AG09319 (cell line): ENCODE measurements around the gene XDH.
A peak's percentile ranks its signal among the peaks of the same experiment; 100 is the strongest.

ENCODE experiments used
- DNase-seq: peaks from one replicate; pipeline ENCODE4 v3.0.0-alpha.2; 2010; ENCODE audit warnings: low read depth; ENCODE audit errors: extremely low read depth
- CTCF ChIP-seq: IDR thresholded peaks from 2 replicates; pipeline ENCODE4 v1.5.1; 2011; ENCODE audit warnings: low read depth, mild to moderate bottlenecking, inconsistent platforms, low read length, moderate library complexity

XDH gene

DNA sequence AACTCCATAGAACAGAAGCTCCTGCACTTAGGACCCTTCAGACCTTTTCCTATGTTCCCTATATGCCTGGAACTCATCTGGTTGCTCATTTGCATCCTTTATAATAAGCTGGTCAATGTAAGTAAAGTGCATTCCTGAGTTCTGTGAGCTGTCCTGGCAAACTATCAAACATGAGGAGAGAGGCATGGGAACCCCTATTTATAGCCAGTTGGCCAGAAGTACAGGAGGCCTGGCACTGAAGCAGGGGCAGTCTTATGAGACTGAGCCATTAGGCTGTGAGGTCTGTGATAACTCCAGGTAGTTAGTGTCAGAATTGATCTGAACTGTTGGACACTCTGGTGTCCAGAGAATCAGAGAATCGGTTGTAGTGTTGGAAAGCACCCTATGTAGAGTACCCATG, 92.2 kb downstream of the XDH start:
- TF ChIP-seq CTCF = no peak

DNA sequence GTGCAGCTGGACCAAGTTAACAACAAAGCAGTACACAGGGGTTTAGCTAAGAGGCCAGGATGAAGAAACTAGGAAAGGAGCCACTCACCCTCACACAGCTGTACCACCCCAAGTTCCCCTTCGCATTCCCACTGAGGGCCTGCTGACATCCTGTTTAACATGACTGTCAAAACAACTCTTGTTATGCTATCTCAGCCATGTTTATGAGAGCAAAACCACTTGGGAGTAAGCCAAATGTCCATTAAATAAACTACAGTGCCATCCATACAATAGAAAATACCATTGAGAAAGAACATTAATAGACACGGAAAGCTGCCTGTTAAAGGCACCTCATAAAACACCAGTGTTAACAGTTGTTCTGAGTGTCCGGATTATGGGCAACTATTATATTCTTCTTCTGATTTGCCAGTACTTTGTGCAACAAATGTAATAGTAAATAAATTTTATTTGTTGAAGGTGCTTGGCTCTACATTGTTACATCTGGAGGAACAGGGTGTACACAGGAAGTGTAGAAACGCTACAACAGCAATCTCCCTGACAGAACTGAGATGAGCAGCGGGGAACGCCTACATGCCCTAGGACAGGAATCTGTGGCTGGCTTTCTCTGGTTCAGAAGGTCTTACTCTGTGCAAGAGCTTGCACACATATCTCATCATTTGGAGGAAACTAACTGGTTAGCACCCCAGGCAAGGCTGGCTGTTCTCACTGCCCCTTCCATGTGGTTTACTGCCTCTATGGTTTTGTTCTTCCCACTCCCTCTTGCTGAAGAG, 95.0 kb downstream of the XDH start:
- TF ChIP-seq CTCF = no peak
- DNase-seq = no peak

More for the DNA sequence above, 92.2 kb downstream of the XDH start:
- no peak for DNase-seq

- DNase-seq = peak; percentile 56
- TF ChIP-seq CTCF = no peak
These were observed 95.9 kb downstream of the XDH start for GRCh38 chr2:31318361-31319336.

DNA sequence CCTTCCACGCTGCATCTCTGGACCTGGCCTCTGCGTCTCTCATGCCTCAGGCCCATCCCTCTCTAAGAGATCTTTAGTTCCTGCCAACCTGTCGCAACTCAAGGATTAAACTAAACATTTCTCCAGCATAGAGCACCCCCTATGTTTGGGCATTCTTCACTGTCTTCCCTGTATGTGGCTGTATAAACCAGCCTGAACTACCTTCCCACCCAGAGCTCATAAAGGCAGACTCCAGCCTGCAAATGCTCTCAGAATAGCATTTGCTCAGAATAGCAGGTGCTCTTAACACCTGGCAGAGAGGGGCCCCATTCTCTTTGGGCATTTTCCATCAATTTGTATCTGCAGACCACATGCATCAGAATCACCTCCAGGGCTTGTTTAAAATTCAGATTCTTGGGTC, 97.1 kb downstream of the XDH start:
- no peak for DNase-seq
- no peak for TF ChIP-seq CTCF

GRCh38 chr2:31314761-31315160, 99.8 kb downstream of the XDH start:
- DNase-seq = no peak
- TF ChIP-seq CTCF = no peak

DNA sequence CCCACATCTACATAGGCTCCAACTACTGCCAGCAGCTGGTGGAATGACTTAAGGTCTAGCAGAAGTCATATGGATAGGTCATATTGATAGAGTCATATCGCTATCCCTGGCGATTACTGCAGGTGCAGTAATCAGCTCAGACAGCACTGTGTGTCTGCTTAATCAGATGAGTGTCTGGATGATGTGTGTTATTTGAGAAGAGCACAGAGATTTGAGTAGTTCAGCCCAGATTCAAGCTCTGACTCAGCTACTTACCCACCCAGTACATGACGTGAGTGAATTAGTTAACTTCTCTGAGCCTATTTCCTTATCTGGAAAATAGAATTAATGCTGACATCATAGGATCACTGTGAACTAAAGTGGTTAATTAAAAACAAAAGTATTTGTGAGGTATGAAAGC, 101.6 kb downstream of the XDH start:
- no peak for TF ChIP-seq CTCF
- DNase-seq = no peak

GRCh38 chr2:31304816-31305215, 109.7 kb downstream of the XDH start:
- DNase-seq = no peak
- TF ChIP-seq CTCF = no peak
